A549 treated with Hydrocortisone at 1 μM for 4 hours (cell line): Measurements from ENCODE around the gene GAGE10. TPM values are rescaled to one million over a fixed set of nuclear protein-coding genes. Genes with fewer than 3 reads are reported as not detected.

Source experiments
- total RNA-seq: library from RNA; stranded (reverse); fragments of 200-300 nt; extraction: Qiagen RNA extraction; gene quantifications from 5 replicates; pipeline ENCODE4 v1.2.3, GENCODE V29; 2022

The GAGE10 gene, protein sequence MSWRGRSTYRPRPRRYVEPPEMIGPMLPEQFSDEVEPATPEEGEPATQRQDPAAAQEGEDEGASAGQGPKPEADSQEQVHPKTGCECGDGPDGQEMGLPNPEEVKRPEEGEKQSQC
- not detected in 5 replicates for total RNA-seq

GRCh38 chrX:49303346-49303745 is at the start of gene GAGE10:
Gene GAGE10, plus strand, starts transcription at chrX:49303646. Its CDS starts 1,214 bp downstream, at chrX:49304860.

DNA sequence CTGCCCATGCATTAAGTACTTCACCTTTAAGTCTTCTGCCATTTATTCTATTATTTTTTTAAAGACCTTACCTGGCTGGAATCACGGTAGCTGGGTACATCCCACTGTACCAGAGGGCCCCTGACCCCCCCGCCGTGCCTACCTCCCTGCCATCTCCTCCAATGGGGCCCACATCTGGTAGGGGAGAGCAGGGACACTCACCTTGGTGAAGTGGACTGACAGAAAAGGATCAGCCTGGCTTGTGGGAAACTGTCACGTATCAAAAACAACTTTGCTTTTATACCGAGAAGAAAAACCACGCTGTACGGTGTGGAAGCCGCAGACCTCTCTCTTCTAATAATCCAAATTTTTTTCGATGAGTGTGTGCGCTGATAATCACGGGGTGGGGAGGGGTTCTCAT is 39.0 kb upstream of the GAGE10 start, which contains the start of gene FOXP3:
Gene FOXP3 (minus strand): TSS at position 251 of the 400 bp plus-strand sequence. CDS start 6,205 bp downstream, outside the sequence.

DNA sequence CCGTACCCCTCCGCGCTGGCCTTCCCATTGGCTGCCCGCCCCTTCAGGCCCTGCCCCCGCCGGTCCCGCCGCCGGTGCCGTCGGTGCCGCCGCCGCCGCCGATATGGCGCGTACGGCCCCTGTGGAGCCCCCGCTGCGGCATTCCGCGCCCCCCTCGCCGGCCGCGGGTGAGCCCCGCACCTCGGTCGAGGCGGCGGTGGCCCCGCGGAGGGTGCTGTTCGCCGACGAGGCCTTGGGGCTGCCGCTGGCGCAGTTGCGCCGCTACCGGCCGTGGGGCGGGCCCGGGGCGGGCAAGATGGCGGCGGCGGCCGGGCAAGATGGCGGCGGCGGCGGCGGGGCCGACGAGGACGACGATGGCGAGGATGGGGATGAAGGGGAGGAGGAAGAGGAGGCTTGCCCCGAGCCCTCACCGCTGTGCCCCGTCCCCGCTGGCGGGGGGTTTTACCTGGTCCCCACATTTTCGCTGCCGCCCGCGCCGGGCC is 33.6 kb upstream of the GAGE10 start, which contains the start of gene PPP1R3F:
Gene PPP1R3F (plus strand): TSS at position 27 of the 482 bp plus-strand sequence. CDS start 77 bp downstream, at position 104.

GRCh38 chrX:49321737-49322136 is 18.3 kb downstream of the GAGE10 start, which contains the start of gene GAGE12J:
Gene GAGE12J, plus strand, starts transcription at chrX:49322037. Its CDS starts 1,157 bp downstream, at chrX:49323194.

DNA sequence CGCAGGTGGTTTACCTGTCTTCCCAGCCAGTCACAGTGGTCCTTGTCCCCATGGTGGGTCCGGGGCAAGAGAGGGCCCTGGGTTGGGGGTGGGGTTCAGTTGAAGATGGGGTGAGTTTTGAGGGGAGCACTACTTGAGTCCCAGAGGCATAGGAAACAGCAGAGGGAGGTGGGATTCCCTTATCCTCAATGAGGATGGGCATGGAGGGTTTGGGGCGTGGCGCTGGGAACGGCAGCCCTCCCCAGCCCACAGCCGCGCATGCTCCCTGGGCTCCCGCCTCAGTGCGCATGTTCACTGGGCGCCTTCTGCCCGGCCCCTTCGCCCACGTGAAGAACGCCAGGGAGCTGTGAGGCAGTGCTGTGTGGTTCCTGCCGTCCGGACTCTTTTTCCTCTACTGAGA is 27.8 kb downstream of the GAGE10 start, which contains the start of gene GAGE13:
Gene GAGE13 (plus strand): TSS at position 301 of the 400 bp plus-strand sequence. CDS start 1,156 bp downstream, outside the sequence.

Other genes with a start within 250 kb of the GAGE10 start
- gene CCDC120, start 244.6 kb upstream of the GAGE10 start, total RNA-seq: 2.7 to 4.1 TPM (median 3.5 TPM) in 5 replicates
- 31.7 to 45.8 TPM (median 41.5 TPM) in 5 replicates for gene PRAF2, start 229.6 kb upstream of the GAGE10 start, total RNA-seq
- gene WDR45, start 223.8 kb upstream of the GAGE10 start, total RNA-seq: 50.5 to 59.4 TPM (median 56.0 TPM) in 5 replicates
- 20.7 to 26.0 TPM (median 23.0 TPM) in 5 replicates for gene GPKOW, start 179.9 kb upstream of the GAGE10 start, total RNA-seq
- gene MAGIX, start 140.9 kb upstream of the GAGE10 start, total RNA-seq: 2.4 to 3.8 TPM (median 3.5 TPM) in 5 replicates
- gene PLP2, start 131.7 kb upstream of the GAGE10 start, total RNA-seq: 306 to 450 TPM (median 442 TPM) in 5 replicates
- 13.5 to 17.3 TPM (median 15.7 TPM) in 5 replicates for gene PRICKLE3, start 117.3 kb upstream of the GAGE10 start, total RNA-seq
- 2.5 to 2.9 TPM (median 2.8 TPM) in 5 replicates for gene SYP, start 103.5 kb upstream of the GAGE10 start, total RNA-seq
- gene CACNA1F, start 70.3 kb upstream of the GAGE10 start, total RNA-seq: not detected in 5 replicates
- 13.0 to 14.5 TPM (median 13.9 TPM) in 5 replicates for gene CCDC22, start 68.2 kb upstream of the GAGE10 start, total RNA-seq
- 0.07 to 0.13 TPM (median 0.08 TPM) in 5 replicates for gene FOXP3, start 38.9 kb upstream of the GAGE10 start, total RNA-seq
- 1.9 to 3.0 TPM (median 2.7 TPM) in 5 replicates for gene PPP1R3F, start 33.9 kb upstream of the GAGE10 start, total RNA-seq
- gene GAGE12J, start 18.4 kb downstream of the GAGE10 start, total RNA-seq: not detected in 5 replicates
- gene GAGE13, start 27.9 kb downstream of the GAGE10 start, total RNA-seq: not detected in 5 replicates
- not detected in 5 replicates for gene GAGE12C, start 228.5 kb downstream of the GAGE10 start, total RNA-seq
- gene GAGE12D, start 238.1 kb downstream of the GAGE10 start, total RNA-seq: not detected in 5 replicates
- gene GAGE12E, start 247.6 kb downstream of the GAGE10 start, total RNA-seq: not detected in 5 replicates